Stimulated activated CD8-positive, alpha-beta memory T cell treated with anti-CD3 and anti-CD28 coated beads, Interleukin-7, amount 100 ng/mL, for 48 hours (primary cell): ENCODE measurements around the gene FBXL3.
"Not testable (repeated sequence)": the region's sequence is repeated elsewhere in the genome, so short reads cannot be mapped to it uniquely, and the experiment has no call there.

Source experiments
- DNase-seq, 2 donors: peaks; one replicate each; pipeline ENCODE4 v3.0.0-alpha.2; 2020; ENCODE audit warnings: low read depth in 1 of 2; ENCODE audit errors: extremely low read depth in 1 of 2

FBXL3 gene

GRCh38 chr13:77028202-77028601, 1.2 kb upstream of the FBXL3 start:
- DNase-seq, result no peak

- peak; percentile 49 to 62 for DNase-seq
Observed at GRCh38 chr13:77026255-77026860, 601 bp downstream of the FBXL3 start.

- DNase-seq, result no peak
Observed at GRCh38 chr13:77022341-77022740, 4.6 kb downstream of the FBXL3 start.

- no peak for DNase-seq
Observed at GRCh38 chr13:77019756-77020155, 7.2 kb downstream of the FBXL3 start.

- DNase-seq, result no peak
Observed at GRCh38 chr13:77016888-77017623, 9.9 kb downstream of the FBXL3 start.

- no peak for DNase-seq
Observed at GRCh38 chr13:77016251-77016812, 10.6 kb downstream of the FBXL3 start.

- no peak for DNase-seq
Observed at GRCh38 chr13:77014906-77015685, 11.9 kb downstream of the FBXL3 start.

GRCh38 chr13:77013853-77014542, 13.0 kb downstream of the FBXL3 start:
- no peak for DNase-seq

- DNase-seq, result not testable (repeated sequence)
Observed at GRCh38 chr13:77009719-77010118, 17.2 kb downstream of the FBXL3 start.

- DNase-seq, result no peak
Observed at GRCh38 chr13:77009011-77009410, 17.9 kb downstream of the FBXL3 start.

- not testable (repeated sequence) for DNase-seq
Observed at GRCh38 chr13:77008337-77008736, 18.6 kb downstream of the FBXL3 start.

- DNase-seq, result no peak
Observed at GRCh38 chr13:77002590-77003190, 24.3 kb downstream of the FBXL3 start.

- DNase-seq, result no peak
Observed at GRCh38 chr13:77001963-77002587, 24.9 kb downstream of the FBXL3 start.

- DNase-seq, result no peak
Observed at GRCh38 chr13:77001540-77001939, 25.4 kb downstream of the FBXL3 start.

- DNase-seq, result no peak
Observed at GRCh38 chr13:77000475-77000874, 26.5 kb downstream of the FBXL3 start.

GRCh38 chr13:76994281-76994680, 32.7 kb downstream of the FBXL3 start:
- DNase-seq, result no peak

- DNase-seq, result no peak
Observed at GRCh38 chr13:76993473-76993872, 33.5 kb downstream of the FBXL3 start.

GRCh38 chr13:76993021-76993420, 33.9 kb downstream of the FBXL3 start:
- no peak for DNase-seq

- DNase-seq, result no peak
Observed at GRCh38 chr13:76992548-76993001, 34.4 kb downstream of the FBXL3 start.
